Transverse colon (tissue), 4 donors: ENCODE data around the gene PRSS12. TPM values are rescaled to one million over a fixed set of nuclear protein-coding genes. Genes with fewer than 3 reads are reported as not detected.

Source experiments
- DNase-seq: peaks from one replicate; pipeline ENCODE4 v3.0.0-alpha.2; 2019
- H3K27ac ChIP-seq, 4 donors: fragments of 200-600 bp; sonication (generic); 2 replicates each; pipeline ENCODE4 v1.5.1; 2016 to 2018; ENCODE audit warnings: inconsistent platforms in 4 of 4
- H3K27me3 ChIP-seq: fragments of 200-600 bp; sonication (generic); 2 replicates; pipeline ENCODE4 v1.5.1; 2017; ENCODE audit warnings: inconsistent platforms
- H3K36me3 ChIP-seq, 4 donors: fragments of 200-600 bp; sonication (generic); 2 replicates each; pipeline ENCODE4 v1.5.1; 2017 to 2019; ENCODE audit warnings: inconsistent platforms in 4 of 4
- H3K4me1 ChIP-seq, 4 donors: fragments of 200-600 bp; sonication (generic); 2 replicates each; pipeline ENCODE4 v1.5.1; 2017 to 2020; ENCODE audit warnings: inconsistent platforms in 4 of 4
- H3K4me3 ChIP-seq, 4 donors: fragments of 200-600 bp; sonication (generic); 1 replicate in 1 of 4; 2 replicates in 3 of 4; pipeline versions ENCODE4 v1.5.1 to v1.6.1; 2017 to 2019; ENCODE audit warnings: inconsistent platforms in 4 of 4
- H3K9me3 ChIP-seq, 2 donors: fragments of 200-600 bp; sonication (generic); 2 replicates each; pipeline ENCODE4 v1.5.1; 2017 to 2019; ENCODE audit warnings: inconsistent platforms in 2 of 2
- CTCF ChIP-seq, 5 experiments: fragments of 200-600 bp in 3 of 5; fragments of 450-650 bp in 2 of 5; sonication (generic) in 3 of 5; IDR thresholded peaks; 1 replicate in 2 of 5; 2 replicates in 3 of 5; pipeline ENCODE4 v1.5.1; 2016 to 2017; ENCODE audit warnings: antibody characterized with exemption in 5 of 5, inconsistent platforms in 3 of 5, mild to moderate bottlenecking in 2 of 5, moderate library complexity in 1 of 5
- EP300 ChIP-seq: sonication (generic); formaldehyde crosslinking; IDR thresholded peaks from one replicate; pipeline ENCODE4 v1.6.1; 2017; ENCODE audit warnings: antibody characterized with exemption, low read depth
- POLR2A ChIP-seq: fragments of 450-650 bp; IDR thresholded peaks from one replicate; pipeline ENCODE4 v1.6.1; 2016; ENCODE audit warnings: antibody characterized with exemption, mild to moderate bottlenecking, moderate library complexity
- POLR2AphosphoS5 ChIP-seq, 3 donors: sonication (generic); formaldehyde crosslinking; IDR thresholded peaks; one replicate each; pipeline ENCODE4 v1.6.1; 2016; ENCODE audit warnings: antibody characterized with exemption in 3 of 3
- WGBS, 2 donors: methylation state at CpG; one replicate each; pipeline ENCODE4 v1.1.5; 2018; ENCODE audit warnings: low coverage in 1 of 2; 5-methylcytosine and 5-hydroxymethylcytosine counted together
- in situ Hi-C, 4 donors: fragments of 200-750 bp; cut with MboI; loops; one replicate each; pipeline versions ENCODE4 v1.15.0 to v1.15.1; 2017; ENCODE audit warnings: low sequenced_read_pairs in 3 of 4, low pct_ligation_motif_present in 1 of 4, low pct_unique_long_range_greater_than_20kb in 1 of 4
- intact Hi-C: fragments of 100-400 bp; cut with DNase I; formaldehyde crosslinking; loops from one replicate; pipeline ENCODE4 v1.15.1; 2023; ENCODE audit warnings: low total_unique reads
- total RNA-seq, 4 donors: library from RNA; depleted of rRNA; stranded (reverse); fragments of >200 nt; gene quantifications; one replicate each; pipeline ENCODE4 v1.1.0, GENCODE V29; 2016

PRSS12 gene
- total RNA-seq, 4 donors from 2014 or later, result 58.0 to 146 (median 84.3) TPM

GRCh38 chr4:118286685-118287084 is 66.1 kb downstream of the PRSS12 start:
- TF ChIP-seq POLR2A, result no peak
- TF ChIP-seq POLR2AphosphoS5 (IDR thresholded peaks at IDR 0.05), result no peak
- TF ChIP-seq EP300, result no peak
- TF ChIP-seq CTCF (IDR thresholded peaks at IDR 0.05), result no peak
- no peak overlapping the region for H3K4me3 ChIP-seq
- 83 to 93% methylated on average over 3 of the region's 3 CpGs for WGBS, 2 donors
- H3K36me3 ChIP-seq, result no peaks in the 10 kb centered on the region
- H3K27me3 ChIP-seq, result no peaks in the 10 kb centered on the region
- no peak overlapping the region for H3K27ac ChIP-seq
- no peaks in the 10 kb centered on the region for H3K4me1 ChIP-seq
- in situ Hi-C loops (loop anchor here in 1 of 4 donors (10.0 kb wide), 1 partner anchor 58 kb away; no protein-coding TSS in a partner anchor), intact Hi-C loops (no loop called here)
- H3K9me3 ChIP-seq, result no peaks in the 10 kb centered on the region
- DNase-seq, result no peak

- in situ Hi-C loops (loop anchor here in 1 of 4 donors (10.0 kb wide), 1 partner anchor 59 kb away; no protein-coding TSS in a partner anchor), intact Hi-C loops (no loop called here)
- 95 to 100% methylated on average over 3 to 4 of the region's 4 CpGs for WGBS, 2 donors
- Histone ChIP-seq H3K36me3 (no peaks in the 10 kb centered on the region), H3K4me3 (no peak overlapping the region), H3K27me3 (no peaks in the 10 kb centered on the region), H3K9me3 (no peaks in the 10 kb centered on the region), H3K4me1 (peaks cover 0 to 6% (median 2%) of the 10 kb centered on the region in 4 donors), H3K27ac (no peak overlapping the region)
- TF ChIP-seq POLR2A (no peak), EP300 (no peak), POLR2AphosphoS5 (IDR thresholded peaks at IDR 0.05) (no peak), CTCF (IDR thresholded peaks at IDR 0.05) (no peak)
- no peak for DNase-seq
Measured at GRCh38 chr4:118285931-118286330, 66.9 kb downstream of the PRSS12 start.

- Histone ChIP-seq H3K27ac (no peak overlapping the region), H3K9me3 (no peaks in the 10 kb centered on the region), H3K27me3 (no peaks in the 10 kb centered on the region), H3K4me1 (peaks cover 12 to 21% (median 14%) of the 10 kb centered on the region in 4 donors), H3K36me3 (no peaks in the 10 kb centered on the region), H3K4me3 (no peak overlapping the region)
- intact Hi-C loops (loop anchor here (5.0 kb wide), 1 partner anchor 68 kb away; the partner anchor contains the start of gene PRSS12), in situ Hi-C loops (loop anchor here in 1 of 4 donors (10.0 kb wide), 1 partner anchor 61 kb away; no protein-coding TSS in a partner anchor)
- 66 to 73% methylated on average over 3 of the region's 3 CpGs for WGBS, 2 donors
- TF ChIP-seq CTCF (IDR thresholded peaks at IDR 0.05) (no peak), EP300 (no peak), POLR2A (no peak), POLR2AphosphoS5 (IDR thresholded peaks at IDR 0.05) (no peak)
- DNase-seq, result no peak
Measured at GRCh38 chr4:118284169-118284568, 68.6 kb downstream of the PRSS12 start.

GRCh38 chr4:118282692-118283091 is 70.1 kb downstream of the PRSS12 start:
- TF ChIP-seq EP300, result no peak
- Histone ChIP-seq H3K36me3 (no peaks in the 10 kb centered on the region), H3K4me1 (peaks cover 12 to 21% (median 19%) of the 10 kb centered on the region in 4 donors), H3K9me3 (no peaks in the 10 kb centered on the region), H3K4me3 (no peak overlapping the region), H3K27ac (no peak overlapping the region), H3K27me3 (no peaks in the 10 kb centered on the region)
- WGBS, 2 donors, result 38% methylated on average over 4 of the region's 4 CpGs; no CpG with 5 or more reads in 1 of the 2 donors
- intact Hi-C loops (loop anchor here (5.0 kb wide), 1 partner anchor 70 kb away; the partner anchor contains the start of gene PRSS12), in situ Hi-C loops (loop anchor here in 1 of 4 donors (10.0 kb wide), 1 partner anchor 62 kb away; no protein-coding TSS in a partner anchor)
- DNase-seq, result no peak
